Keratinocyte (primary cell): ENCODE measurements around the gene TFB1M. TPM values are rescaled to one million over a fixed set of nuclear protein-coding genes. Genes with fewer than 3 reads are reported as not detected.

Experiments
- DNase-seq: peaks from one replicate; pipeline ENCODE4 v3.0.0-alpha.2; 2011; ENCODE audit warnings: low read depth, missing footprints, low spot score
- FAIRE-seq: peaks from 2 replicates; lab custom pipeline; 2011; peaks lifted over from hg19 to GRCh38; lab: Jason Lieb, UNC
- H2AFZ ChIP-seq: 2 replicates; pipeline ENCODE4 v1.6.0; 2012; ENCODE audit warnings: low read length, control low read depth, inconsistent platforms; ENCODE audit not compliant: control insufficient read depth
- H3K27ac ChIP-seq: 2 replicates; pipeline ENCODE4 v1.5.1; 2011; ENCODE audit warnings: low read length; ENCODE audit not compliant: control insufficient read depth, insufficient read depth
- H3K27me3 ChIP-seq: 3 replicates; pipeline ENCODE4 v1.6.0; 2011; ENCODE audit warnings: low read length; ENCODE audit not compliant: control insufficient read depth, insufficient read depth; ENCODE audit errors: extremely low read depth
- H3K36me3 ChIP-seq, 2 experiments: 2 replicates in 1 of 2; 3 replicates in 1 of 2; pipeline ENCODE4 v1.5.1; 2011; ENCODE audit warnings: low read length in 2 of 2, mild to moderate bottlenecking in 1 of 2; ENCODE audit not compliant: control insufficient read depth in 2 of 2, insufficient read depth in 2 of 2; ENCODE audit errors: extremely low read depth in 1 of 2
- H3K4me1 ChIP-seq: 3 replicates; pipeline ENCODE4 v1.5.1; 2011; ENCODE audit warnings: low read length; ENCODE audit not compliant: control insufficient read depth, insufficient read depth; ENCODE audit errors: extremely low read depth
- H3K4me2 ChIP-seq: 3 replicates; pipeline ENCODE4 v1.6.0; 2011; ENCODE audit warnings: low read depth, low read length; ENCODE audit not compliant: control insufficient read depth, insufficient read depth; ENCODE audit errors: extremely low read depth
- H3K4me3 ChIP-seq, 3 experiments: fragments of 200-600 bp in 1 of 3; sonication (generic) in 1 of 3; 2 replicates in 2 of 3; 3 replicates in 1 of 3; pipeline ENCODE4 v1.5.1; 2011 to 2016; ENCODE audit warnings: low read length in 3 of 3, mild to moderate bottlenecking in 3 of 3, control low read depth in 2 of 3, inconsistent platforms in 1 of 3, low read depth in 1 of 3, mixed read lengths in 1 of 3, mixed run types in 1 of 3, moderate library complexity in 1 of 3; ENCODE audit not compliant: control insufficient read depth in 2 of 3, insufficient read depth in 2 of 3; ENCODE audit errors: extremely low read depth in 1 of 3
- H3K79me2 ChIP-seq: 2 replicates; pipeline ENCODE4 v1.6.0; 2012; ENCODE audit warnings: low read length; ENCODE audit not compliant: control insufficient read depth, insufficient read depth
- H3K9ac ChIP-seq: 3 replicates; pipeline ENCODE4 v1.6.0; 2011; ENCODE audit warnings: low read length; ENCODE audit not compliant: control insufficient read depth, insufficient read depth; ENCODE audit errors: extremely low read depth
- H3K9me1 ChIP-seq: 3 replicates; pipeline ENCODE4 v1.6.0; 2011; ENCODE audit warnings: low read length; ENCODE audit not compliant: control insufficient read depth, insufficient read depth; ENCODE audit errors: extremely low read depth
- H3K9me3 ChIP-seq: 2 replicates; pipeline ENCODE4 v1.5.1; 2012; ENCODE audit warnings: low read depth, low read length; ENCODE audit not compliant: control insufficient read depth
- H4K20me1 ChIP-seq: 3 replicates; pipeline ENCODE4 v1.6.0; 2011; ENCODE audit warnings: low read length; ENCODE audit not compliant: control insufficient read depth, insufficient read depth; ENCODE audit errors: extremely low read depth
- CTCF ChIP-seq, 3 experiments: IDR thresholded peaks in 1 of 3; conservative IDR thresholded peaks in 1 of 3; optimal IDR thresholded peaks in 1 of 3; 2 replicates in 2 of 3; 3 replicates in 1 of 3; pipeline versions ENCODE3 to v1.5.1; 2011; ENCODE audit warnings: low read length in 3 of 3, mild to moderate bottlenecking in 3 of 3, moderate library complexity in 2 of 3, control low read depth in 1 of 3, inconsistent platforms in 1 of 3; ENCODE audit not compliant: insufficient read depth in 2 of 3; ENCODE audit errors: extremely low read depth in 1 of 3
- EZH2 ChIP-seq: IDR thresholded peaks from one replicate; pipeline ENCODE4 v1.6.1; 2012; ENCODE audit warnings: inconsistent platforms, mild to moderate bottlenecking, low read length, moderate library complexity
- dilution Hi-C: fragments of 300-500 bp; cut with MboI; formaldehyde crosslinking; loops from one replicate; pipeline ENCODE4 v1.7.0; 2020; ENCODE audit warnings: low sequenced_read_pairs; ENCODE audit not compliant: extremely low pct_ligation_motif_present
- polyA plus RNA-seq, 5 experiments: library from polyadenylated mRNA; depleted of rRNA in 3 of 5; stranded (reverse) in 3 of 5; stranded (forward) in 1 of 5; unstranded in 1 of 5; fragments of >200 nt; gene quantifications; 1 replicate in 1 of 5; 2 replicates in 3 of 5; 3 replicates in 1 of 5; pipeline versions ENCODE4 v1.2.1 to v1.2.3, GENCODE V29; 2011 to 2012; ENCODE audit warnings: missing spikeins in 2 of 5, low read depth in 1 of 5, low replicate concordance in 1 of 5

Gene TFB1M
- polyA plus RNA-seq, 1 donor (not counting 4 experiments of a cell fraction or from before 2014, with no cell fraction given), result 38.6 TPM

- H3K27ac ChIP-seq, result no peak overlapping the region
- FAIRE-seq, result no peak
- no peak overlapping the region for H3K9ac ChIP-seq
- H3K9me3 ChIP-seq, result no peaks in the 10 kb centered on the region
- no peaks in the 10 kb centered on the region for H3K4me1 ChIP-seq
- H3K79me2 ChIP-seq, result no peaks in the 10 kb centered on the region
- no peak overlapping the region for H3K4me3 ChIP-seq
- DNase-seq, result no peak
- TF ChIP-seq EZH2, result no peak
- TF ChIP-seq CTCF (optimal IDR thresholded peaks at IDR 0.05 in 1 of 3, IDR thresholded peaks at IDR 0.05 in 1 of 3, conservative IDR thresholded peaks at IDR 0.05 in 1 of 3; ENCODE audit: extremely low read depth in 1 of 3, insufficient read depth in 2 of 3, low read length in 3 of 3), result no peak
- H3K36me3 ChIP-seq, result no peaks in the 10 kb centered on the region
- H4K20me1 ChIP-seq, result no peaks in the 10 kb centered on the region
- no peaks in the 10 kb centered on the region for H3K9me1 ChIP-seq
- dilution Hi-C loops, result no loop called here
- no peak overlapping the region for H3K4me2 ChIP-seq
- H2AFZ ChIP-seq, result no peak overlapping the region
- no peaks in the 10 kb centered on the region for H3K27me3 ChIP-seq
Measured at GRCh38 chr6:155328539-155329459, 14.5 kb upstream of the TFB1M start.

GRCh38 chr6:155328074-155328538, 13.8 kb upstream of the TFB1M start:
- H3K4me3 ChIP-seq, result no peak overlapping the region

More at GRCh38 chr6:155328074-155328538, 13.8 kb upstream of the TFB1M start:
- no peaks in the 10 kb centered on the region for H3K4me1 ChIP-seq
- no peak overlapping the region for H3K4me2 ChIP-seq
- H3K27me3 ChIP-seq, result no peaks in the 10 kb centered on the region
- no peaks in the 10 kb centered on the region for H3K9me1 ChIP-seq
- H3K9me3 ChIP-seq, result no peaks in the 10 kb centered on the region
- no peaks in the 10 kb centered on the region for H4K20me1 ChIP-seq
- dilution Hi-C loops, result no loop called here
- no peaks in the 10 kb centered on the region for H3K79me2 ChIP-seq
- FAIRE-seq (no peak), DNase-seq (no peak)
- no peaks in the 10 kb centered on the region for H3K36me3 ChIP-seq
- TF ChIP-seq EZH2, result no peak
- no peak for TF ChIP-seq CTCF (optimal IDR thresholded peaks at IDR 0.05 in 1 of 3, IDR thresholded peaks at IDR 0.05 in 1 of 3, conservative IDR thresholded peaks at IDR 0.05 in 1 of 3; ENCODE audit: extremely low read depth in 1 of 3, insufficient read depth in 2 of 3, low read length in 3 of 3)
- H3K27ac ChIP-seq, result no peak overlapping the region
- no peak overlapping the region for H3K9ac ChIP-seq
- H2AFZ ChIP-seq, result no peak overlapping the region
